Epithelial cell of esophagus (primary cell): ENCODE measurements around the gene ZMIZ1.

Experiments
- DNase-seq: peaks from one replicate; pipeline ENCODE4 v3.0.0; 2010; ENCODE audit warnings: low read depth
- H3K4me3 ChIP-seq: 2 replicates; pipeline ENCODE4 v1.5.1; 2011; ENCODE audit warnings: mild to moderate bottlenecking, low read length, control low read depth
- TF ChIP-seq, protein P1 (sequence below): IDR thresholded peaks from 2 replicates; pipeline ENCODE4 v1.5.1; 2011; ENCODE audit warnings: low read depth, mild to moderate bottlenecking, low read length, control low read depth, inconsistent platforms; ENCODE audit not compliant: insufficient read depth; ENCODE audit errors: missing control alignments

Gene ZMIZ1

DNA sequence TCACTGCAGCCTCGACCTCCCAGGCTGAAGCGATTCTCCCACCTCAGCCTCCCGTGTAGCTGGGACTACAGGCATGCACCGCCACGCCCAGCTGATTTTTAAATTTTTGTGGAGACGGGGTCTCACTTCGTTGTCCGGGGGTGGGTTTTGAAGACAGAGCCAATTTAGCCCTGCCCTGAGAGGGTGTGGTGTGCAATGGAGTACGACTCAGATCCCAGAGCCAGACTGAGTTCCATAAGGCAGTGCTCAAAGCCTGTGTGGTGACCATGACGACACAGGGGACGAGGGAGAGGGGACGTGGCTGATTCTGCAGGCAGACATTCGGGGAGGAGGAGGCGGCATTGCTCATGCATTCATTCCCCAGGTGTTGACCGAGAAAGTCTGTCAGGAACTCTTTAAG is 72.1 kb downstream of the ZMIZ1 start:
- TF ChIP-seq, protein P1, sequence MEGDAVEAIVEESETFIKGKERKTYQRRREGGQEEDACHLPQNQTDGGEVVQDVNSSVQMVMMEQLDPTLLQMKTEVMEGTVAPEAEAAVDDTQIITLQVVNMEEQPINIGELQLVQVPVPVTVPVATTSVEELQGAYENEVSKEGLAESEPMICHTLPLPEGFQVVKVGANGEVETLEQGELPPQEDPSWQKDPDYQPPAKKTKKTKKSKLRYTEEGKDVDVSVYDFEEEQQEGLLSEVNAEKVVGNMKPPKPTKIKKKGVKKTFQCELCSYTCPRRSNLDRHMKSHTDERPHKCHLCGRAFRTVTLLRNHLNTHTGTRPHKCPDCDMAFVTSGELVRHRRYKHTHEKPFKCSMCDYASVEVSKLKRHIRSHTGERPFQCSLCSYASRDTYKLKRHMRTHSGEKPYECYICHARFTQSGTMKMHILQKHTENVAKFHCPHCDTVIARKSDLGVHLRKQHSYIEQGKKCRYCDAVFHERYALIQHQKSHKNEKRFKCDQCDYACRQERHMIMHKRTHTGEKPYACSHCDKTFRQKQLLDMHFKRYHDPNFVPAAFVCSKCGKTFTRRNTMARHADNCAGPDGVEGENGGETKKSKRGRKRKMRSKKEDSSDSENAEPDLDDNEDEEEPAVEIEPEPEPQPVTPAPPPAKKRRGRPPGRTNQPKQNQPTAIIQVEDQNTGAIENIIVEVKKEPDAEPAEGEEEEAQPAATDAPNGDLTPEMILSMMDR = no peak
- no peak overlapping the region for H3K4me3 ChIP-seq
- no peak for DNase-seq

DNA sequence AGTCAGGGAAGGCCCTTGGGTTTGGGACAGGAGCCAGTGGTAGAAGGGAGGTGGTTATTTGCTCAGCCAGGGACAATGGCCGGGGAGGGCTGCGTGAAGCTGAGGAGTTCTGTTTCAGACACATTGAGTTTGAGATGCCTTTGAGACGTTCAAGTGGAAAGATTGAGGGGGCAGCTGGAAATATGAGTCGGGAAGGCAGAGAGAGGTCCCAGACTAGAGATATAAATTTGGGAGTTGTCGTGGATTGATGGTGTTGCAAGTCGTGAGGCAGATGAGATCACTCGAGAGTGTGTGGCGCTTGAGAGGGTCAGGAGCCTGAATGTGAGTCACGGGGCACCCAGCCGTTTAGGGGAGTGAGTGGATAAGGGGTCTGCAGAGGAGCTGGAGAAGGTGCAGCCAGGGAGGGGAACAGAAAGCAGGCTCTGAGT is 73.3 kb downstream of the ZMIZ1 start:
- TF ChIP-seq, protein P1 = no peak
- no peak overlapping the region for H3K4me3 ChIP-seq
- DNase-seq = no peak

- TF ChIP-seq, protein P1 = no peak
- no peak for DNase-seq
- no peak overlapping the region for H3K4me3 ChIP-seq
Observed at GRCh38 chr10:79142522-79143309, 74.0 kb downstream of the ZMIZ1 start.

DNA sequence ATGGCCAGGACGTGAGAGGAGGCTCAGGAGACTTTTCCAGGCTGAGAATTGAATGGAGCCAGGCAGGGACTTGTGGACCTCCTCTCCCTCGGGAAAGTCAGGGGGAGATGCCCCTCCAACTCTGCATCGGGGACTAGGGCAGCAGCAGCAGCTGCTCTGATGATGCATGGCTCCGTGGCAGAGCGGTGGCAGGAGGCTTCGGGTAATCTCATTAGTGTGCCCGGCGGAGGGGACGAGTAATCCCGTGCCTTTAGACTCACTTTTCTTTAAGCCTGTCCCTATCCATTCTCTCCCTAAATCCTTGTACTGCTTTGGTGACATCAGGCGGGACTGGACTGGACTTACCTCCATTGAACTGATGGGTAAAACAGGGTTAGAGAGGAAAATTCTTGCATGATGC is 75.1 kb downstream of the ZMIZ1 start:
- no peak overlapping the region for H3K4me3 ChIP-seq
- TF ChIP-seq, protein P1 = no peak
- no peak for DNase-seq

DNA sequence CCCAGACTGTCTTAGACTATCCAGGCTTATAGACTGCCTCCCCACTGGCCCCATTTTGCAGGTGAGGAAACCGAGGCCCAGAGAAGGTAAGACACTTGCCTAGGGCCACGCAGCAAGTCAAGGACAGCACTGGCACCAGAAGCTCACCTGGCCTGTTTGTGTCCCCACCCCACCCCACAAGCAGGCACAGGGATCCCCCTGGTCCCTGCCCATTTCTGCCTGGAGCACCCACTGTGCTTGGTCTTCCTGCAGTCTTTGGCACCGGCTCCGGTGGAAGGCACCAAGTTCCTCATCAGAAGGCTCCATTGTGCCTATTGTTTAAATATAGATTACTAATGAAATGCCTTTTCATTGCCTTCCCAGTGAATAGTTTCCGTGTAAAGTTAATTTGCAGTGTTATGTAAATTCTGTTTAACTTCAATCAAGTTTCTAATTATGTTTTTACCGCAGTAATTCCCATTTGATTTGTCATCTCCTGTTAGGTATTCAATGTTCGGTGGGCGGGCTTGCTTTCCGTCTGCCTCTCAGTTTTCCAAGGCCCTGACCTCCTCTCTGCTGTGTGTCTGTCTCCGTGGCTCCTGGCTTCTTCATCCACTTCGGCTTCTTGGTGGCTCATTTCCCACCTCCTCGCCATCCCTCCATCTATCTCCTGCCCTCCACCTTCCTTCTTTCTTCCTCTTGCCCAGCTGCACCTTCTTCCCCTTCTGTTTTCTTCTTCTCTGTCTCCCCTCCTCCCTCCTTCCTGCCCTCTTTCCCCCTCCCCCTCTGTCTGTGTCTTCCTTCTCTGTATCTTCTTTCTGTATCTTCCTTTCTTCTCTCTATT is 75.8 kb downstream of the ZMIZ1 start:
- no peak for DNase-seq
- TF ChIP-seq, protein P1 = no peak
- no peak overlapping the region for H3K4me3 ChIP-seq

DNA sequence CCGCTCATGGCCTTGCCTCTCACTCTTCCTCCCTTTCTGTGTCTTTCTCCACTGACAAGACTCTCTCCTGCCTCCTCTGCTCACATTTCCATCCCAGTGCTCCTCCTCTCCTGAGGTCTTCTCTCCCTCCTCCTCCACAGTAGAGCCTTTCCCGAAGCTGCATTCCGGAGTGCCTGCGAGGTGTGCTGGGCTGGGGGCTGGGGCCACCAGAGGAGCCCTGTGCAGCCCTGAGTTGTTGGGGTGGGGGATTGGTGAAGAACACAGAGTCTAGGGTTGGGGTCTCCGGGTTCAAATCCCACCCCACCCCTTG is 76.4 kb downstream of the ZMIZ1 start:
- no peak for DNase-seq
- TF ChIP-seq, protein P1 = no peak
- H3K4me3 ChIP-seq = no peak overlapping the region
